Uterus (tissue), 2 donors: ENCODE results near the gene PTPN18.

Experiments
- CTCF ChIP-seq, 4 experiments: fragments of 200-600 bp in 2 of 4; fragments of 450-650 bp in 2 of 4; sonication (generic) in 2 of 4; IDR thresholded peaks; one replicate each; pipeline ENCODE4 v1.5.1; 2016 to 2019; ENCODE audit warnings: antibody characterized with exemption in 4 of 4, mild to moderate bottlenecking in 2 of 4, moderate library complexity in 1 of 4
- POLR2A ChIP-seq, 2 donors: fragments of 450-650 bp; IDR thresholded peaks; one replicate each; pipeline ENCODE4 v1.6.1; 2016; ENCODE audit warnings: antibody characterized with exemption in 2 of 2, mild to moderate bottlenecking in 1 of 2, moderate library complexity in 1 of 2

GRCh38 chr2:130337735-130338325 is 18.0 kb upstream of the PTPN18 start:
- TF ChIP-seq CTCF (IDR thresholded peaks at IDR 0.05) (no peak), POLR2A (IDR thresholded peaks at IDR 0.05) (no peak)
